Stimulated activated CD8-positive, alpha-beta memory T cell treated with anti-CD3 and anti-CD28 coated beads, Interleukin-15, amount 100 ng/mL, for 48 hours (primary cell): ENCODE results near the gene CAPN5.
A peak's percentile ranks its signal among the peaks of the same experiment; 100 is the strongest.

Experiments
- DNase-seq, 2 donors: peaks; one replicate each; pipeline ENCODE4 v3.0.0-alpha.2; 2020; ENCODE audit warnings: low read depth in 2 of 2

Gene CAPN5

GRCh38 chr11:77082838-77083565, 16.2 kb downstream of the CAPN5 start:
- DNase-seq = peak; percentile 8 to 25

GRCh38 chr11:77083566-77084245, 16.9 kb downstream of the CAPN5 start:
- DNase-seq = no peak

- no peak for DNase-seq
Measured at GRCh38 chr11:77084581-77085191, 17.9 kb downstream of the CAPN5 start.

DNA sequence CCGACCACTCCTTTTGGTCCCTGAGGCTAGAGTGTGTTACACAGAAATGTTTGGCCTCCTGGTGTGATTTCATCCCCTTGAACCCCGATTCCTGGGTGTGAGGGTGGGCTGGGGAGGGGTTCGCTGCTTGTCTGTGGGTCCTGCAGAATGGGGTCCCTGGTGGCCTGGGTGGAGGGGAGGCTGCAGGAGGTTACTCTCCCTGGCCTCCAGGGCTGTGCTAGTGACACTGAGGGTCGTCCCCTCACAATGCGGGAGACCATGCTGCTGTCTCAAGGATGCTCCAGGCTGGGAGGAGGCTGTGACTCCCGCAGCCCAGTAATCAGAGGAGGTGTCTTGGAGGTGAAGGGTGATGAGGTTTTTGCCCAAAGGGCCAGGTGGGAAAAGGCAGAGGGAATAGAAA, 18.9 kb downstream of the CAPN5 start:
- no peak for DNase-seq

DNA sequence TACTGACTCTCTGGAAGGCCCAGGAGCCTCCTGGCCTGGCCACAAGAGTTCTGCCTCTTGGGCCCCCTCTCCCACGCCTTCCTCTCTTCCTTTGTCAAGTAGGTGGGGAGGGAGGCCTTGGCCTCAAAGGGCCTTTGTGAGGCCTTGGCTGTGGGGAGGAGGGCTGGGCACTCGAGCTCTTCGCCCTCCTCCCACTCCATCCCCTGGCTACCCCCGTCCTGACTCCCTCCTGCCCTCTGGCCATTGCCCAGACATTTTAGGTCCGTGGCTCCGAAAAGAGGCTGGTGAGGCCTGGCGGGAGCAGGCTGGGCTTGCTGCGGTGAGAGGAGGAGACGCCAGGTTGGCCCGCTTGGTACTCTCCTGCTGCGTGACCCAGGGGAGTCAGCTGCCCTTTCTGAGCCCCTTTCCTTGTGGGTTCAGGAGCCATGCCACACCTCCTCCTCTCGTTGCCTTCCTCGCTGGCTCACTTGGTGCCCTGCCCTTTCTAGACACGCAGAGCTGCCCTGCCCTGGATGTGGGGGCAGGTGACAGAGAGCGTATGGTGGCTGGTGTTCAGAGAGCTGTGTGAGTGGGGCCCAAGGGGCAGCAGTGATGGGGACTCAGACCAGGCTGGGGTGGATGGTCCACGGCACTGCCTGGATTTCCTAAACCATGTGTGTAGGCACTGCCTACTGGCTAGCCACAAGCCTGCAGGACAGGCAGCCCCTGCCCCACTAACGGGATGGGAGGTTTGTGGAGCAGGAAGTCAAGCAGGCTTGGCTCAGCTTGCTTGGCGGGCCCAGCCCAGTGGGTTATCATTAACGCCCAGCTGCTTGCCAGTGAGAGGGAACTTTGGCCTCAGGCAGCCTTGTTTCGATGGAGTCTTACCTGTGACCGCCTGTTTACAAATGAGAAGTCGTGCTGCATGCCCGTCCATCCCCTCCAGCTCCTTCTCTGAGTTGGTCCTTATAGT, 20.0 kb downstream of the CAPN5 start:
- DNase-seq = no peak

- no peak for DNase-seq
Measured at GRCh38 chr11:77087723-77088225, 21.0 kb downstream of the CAPN5 start.

DNA sequence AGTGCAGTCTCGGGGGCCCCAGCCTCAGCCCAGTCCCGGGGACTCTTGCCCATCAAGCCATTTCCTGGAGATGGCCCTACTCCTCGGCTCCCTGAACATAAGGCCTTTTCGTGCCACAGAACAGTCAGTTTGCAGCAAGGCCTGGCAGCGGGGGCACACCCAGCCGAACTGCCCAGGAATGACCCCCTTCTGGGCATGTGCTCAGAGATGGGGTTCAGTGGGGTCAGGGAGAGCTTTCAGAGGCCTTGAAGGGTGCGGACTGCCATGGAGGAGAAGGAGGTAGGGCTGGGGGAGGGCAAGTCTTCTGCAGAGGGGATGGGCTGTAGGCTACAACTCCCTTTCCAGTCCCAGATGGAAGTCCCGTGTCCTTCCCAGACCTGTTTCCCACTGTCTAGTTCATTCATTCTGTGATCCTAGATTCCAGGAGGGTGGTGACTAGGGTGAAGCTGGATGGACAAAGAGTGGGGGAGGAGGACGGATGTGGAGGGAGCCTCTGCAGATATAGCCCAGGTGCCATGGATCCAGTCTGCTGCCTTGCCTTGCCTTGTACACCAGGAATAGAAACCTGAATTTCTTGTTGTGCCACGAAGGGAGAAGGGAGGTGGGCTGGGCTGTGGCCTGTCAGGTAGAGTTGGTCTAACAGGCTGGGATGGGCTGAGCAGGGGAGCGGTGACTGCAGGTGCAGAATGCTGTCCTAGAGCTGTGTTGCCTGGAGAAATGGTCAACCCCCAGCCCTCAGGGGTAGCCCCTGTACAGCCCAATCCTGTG, 21.6 kb downstream of the CAPN5 start:
- no peak for DNase-seq

GRCh38 chr11:77089004-77089545, 22.3 kb downstream of the CAPN5 start:
- no peak for DNase-seq

GRCh38 chr11:77090046-77090372, 23.2 kb downstream of the CAPN5 start:
- DNase-seq = no peak

GRCh38 chr11:77090373-77091111, 23.8 kb downstream of the CAPN5 start:
- no peak for DNase-seq

DNA sequence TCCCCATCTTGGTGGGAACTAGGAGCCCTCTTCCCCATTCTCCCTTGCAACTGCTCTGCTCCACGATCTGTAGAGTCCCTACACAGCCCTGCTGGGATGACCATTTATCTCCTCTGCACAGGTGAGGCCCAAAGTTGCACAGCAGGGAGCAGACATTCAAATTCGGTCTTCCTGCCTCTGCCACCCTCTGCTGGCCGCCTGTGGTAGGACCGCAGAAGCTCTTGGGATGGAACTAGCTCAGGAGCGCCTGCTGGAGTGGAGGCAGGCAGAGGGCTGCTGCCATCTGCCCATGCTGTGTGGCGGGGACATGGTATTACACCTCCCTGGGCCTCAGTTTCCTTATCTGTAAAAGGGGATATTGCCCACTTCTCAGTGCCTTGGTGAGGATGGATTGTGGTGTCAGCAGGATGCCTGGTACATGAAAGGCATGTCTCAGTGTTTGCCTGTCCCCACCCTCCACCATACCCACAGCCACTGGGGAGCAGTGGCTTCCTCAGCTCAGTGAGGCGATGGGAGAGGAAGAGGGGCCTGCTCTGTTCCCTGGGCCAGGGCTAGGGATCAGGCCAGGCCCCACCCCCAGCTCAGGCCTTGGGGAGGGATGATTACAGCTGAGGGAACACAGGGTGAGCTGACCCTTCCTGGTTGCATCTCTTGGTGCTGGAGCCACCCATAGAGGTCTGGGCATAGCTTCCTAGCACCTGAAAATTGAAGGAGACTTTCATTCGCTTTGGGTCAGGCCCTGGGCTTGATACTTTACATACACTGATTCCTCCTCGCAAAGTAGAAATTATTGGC, 24.6 kb downstream of the CAPN5 start:
- peak; percentile 52 to 63 for DNase-seq

DNA sequence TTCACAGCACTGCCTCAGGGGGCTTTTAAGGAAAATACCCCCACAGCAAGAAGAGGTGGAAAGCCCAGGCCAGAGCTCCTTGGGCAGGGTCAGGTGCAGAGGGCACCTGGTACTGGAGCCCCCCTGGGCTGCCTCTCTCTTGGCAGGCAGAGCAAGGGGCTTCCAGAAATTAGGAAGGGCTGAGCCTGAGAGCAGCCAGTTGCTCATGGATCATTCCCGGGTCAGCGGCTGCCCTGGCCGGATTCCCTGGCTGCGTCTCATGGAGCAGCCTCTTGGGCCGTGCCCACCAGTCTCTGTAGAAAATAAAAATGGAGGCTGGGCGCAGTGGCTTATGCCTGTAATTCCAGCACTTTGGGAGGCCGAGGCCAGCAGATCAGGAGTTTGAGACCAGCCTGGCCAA, 25.6 kb downstream of the CAPN5 start:
- DNase-seq = no peak

DNA sequence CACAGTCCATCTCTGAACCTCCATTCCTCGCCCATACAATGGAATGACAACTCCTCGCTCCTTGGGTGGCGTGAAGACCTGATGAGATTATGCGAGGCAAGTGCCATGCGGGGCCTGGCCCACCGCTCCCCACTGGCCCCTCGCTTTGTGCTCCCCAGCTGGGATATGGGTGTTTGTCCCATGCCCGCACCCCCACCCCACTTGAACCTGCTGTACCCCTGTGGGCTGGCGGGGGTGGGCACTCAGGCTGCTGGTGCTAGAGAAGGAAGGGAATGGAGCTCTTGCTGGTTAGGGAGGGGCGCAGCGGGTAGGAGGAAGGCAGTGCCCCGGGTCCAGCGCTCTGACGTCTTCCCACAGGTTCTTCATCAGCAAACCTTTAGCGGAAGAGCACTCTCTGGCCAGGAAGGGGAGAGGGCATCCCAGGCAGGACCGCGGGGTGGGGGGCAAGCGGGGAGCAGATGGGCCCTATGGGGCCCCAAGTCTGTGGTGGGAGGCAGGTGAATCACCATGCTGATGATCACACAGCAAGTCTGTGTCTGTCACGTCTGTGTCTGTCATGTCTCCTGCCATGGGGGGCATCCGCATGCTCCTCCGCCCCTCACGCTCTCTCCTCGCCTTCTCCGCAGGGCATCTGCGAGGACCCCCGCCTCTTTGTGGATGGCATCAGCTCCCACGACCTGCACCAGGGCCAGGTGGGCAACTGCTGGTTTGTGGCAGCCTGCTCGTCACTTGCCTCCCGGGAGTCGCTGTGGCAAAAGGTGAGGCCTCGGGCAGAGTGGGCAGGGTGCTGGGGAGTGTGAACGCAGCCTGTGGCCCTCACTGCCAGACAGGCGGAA, 26.5 kb downstream of the CAPN5 start:
- no peak for DNase-seq

DNA sequence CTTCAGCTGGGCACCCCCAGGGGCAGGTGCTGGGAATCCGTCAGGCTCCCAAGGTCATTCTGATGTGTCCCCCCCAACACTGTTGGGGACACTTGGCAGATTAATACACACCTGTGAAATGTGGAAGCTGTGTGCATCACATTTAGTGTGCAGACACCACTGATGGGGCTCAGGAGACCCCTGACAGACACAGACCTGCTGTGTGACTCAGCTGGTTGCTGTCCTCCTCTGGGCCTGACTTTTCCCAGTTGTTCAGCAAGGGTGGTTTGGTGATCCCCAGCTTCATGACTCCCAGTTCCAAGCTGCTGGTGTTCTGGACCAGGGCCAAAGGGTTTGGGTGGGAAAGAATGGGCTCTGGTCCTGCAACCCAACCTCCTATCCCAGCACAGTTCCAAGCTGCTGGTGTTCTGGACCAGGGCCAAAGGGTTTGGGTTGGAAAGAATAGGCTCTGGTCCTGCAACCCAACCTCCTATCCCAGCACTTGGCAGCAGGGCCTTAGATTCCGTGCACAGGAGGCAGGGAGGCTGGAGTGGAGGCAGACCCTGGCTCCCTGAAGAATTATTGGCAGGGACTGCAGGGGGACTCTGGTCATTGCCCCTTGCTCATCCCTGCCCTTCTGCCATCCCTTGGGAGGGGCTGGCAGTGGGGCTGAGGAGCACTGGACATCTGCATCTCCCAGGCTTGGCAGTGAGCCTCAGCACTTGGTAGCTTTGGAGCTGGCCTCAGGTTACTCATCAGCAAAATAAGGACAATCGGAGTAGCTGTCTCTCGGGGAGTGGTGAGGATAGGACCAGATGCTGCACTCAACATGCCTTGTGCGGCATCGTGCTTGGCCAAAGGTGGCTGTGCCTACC, 27.4 kb downstream of the CAPN5 start:
- DNase-seq = no peak

GRCh38 chr11:77094841-77095365, 28.1 kb downstream of the CAPN5 start:
- no peak for DNase-seq

DNA sequence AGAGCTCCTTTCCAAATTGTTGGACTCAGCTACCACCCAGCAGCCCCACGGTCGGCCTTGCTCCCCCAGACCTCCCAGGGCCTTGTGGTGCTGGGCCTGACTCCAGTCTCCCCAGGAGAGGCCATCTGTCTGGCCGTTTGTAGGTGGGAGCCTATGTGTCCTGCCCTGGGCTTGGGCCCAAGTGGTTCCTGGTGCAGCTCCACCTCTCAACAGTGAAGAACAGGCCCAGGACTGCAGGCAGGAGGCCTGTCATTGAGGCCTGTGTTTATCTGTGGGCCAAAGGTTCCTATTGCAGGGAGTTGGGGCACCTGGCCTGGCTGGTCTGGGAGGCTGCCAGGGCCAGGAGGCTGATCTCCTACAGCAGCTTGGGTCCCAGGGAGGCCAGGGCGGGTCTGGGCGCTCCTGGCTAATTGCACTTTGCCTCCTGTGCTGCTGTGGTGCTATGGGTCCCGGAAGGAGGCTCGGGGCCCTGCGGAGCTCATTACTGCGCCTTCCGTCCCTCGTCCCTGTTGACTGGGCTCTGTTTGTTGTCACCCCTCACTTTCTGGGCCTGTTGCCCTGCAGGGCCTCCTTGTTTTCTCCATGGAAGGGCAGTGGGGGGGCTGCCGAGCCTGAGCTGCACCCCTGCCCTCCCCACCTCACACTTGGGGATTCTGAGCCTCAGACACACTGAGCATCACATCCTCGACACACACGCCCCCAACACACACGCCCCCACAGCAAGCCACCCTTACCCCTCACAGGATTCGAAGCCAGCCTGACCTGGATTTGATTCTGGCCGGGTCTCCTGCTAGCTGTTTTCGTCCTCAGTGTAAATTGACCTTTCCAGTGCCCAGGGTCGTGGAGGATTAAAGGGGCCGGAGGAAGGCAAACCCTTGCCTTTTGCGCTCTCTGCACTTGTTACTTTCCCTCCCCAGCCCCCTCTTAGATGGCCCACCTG, 29.1 kb downstream of the CAPN5 start:
- no peak for DNase-seq
